Measurements from ENCODE around the gene SF3A2.
A peak's percentile ranks its signal among the peaks of the same experiment; 100 is the strongest.

GRCh38 chr19:2271234-2272103, 34.8 kb downstream of the SF3A2 start:
- TF ChIP-seq ZBTB20 (tag by site-specific recombination; IDR thresholded peaks at IDR 0.05) = peak; percentile 53; the same call in 1 of the 2 replicates
- TF ChIP-seq ZNF266 (tag by site-specific recombination; IDR thresholded peaks at IDR 0.05; ENCODE audit: low read depth) = no peak
- TF ChIP-seq, protein P1, sequence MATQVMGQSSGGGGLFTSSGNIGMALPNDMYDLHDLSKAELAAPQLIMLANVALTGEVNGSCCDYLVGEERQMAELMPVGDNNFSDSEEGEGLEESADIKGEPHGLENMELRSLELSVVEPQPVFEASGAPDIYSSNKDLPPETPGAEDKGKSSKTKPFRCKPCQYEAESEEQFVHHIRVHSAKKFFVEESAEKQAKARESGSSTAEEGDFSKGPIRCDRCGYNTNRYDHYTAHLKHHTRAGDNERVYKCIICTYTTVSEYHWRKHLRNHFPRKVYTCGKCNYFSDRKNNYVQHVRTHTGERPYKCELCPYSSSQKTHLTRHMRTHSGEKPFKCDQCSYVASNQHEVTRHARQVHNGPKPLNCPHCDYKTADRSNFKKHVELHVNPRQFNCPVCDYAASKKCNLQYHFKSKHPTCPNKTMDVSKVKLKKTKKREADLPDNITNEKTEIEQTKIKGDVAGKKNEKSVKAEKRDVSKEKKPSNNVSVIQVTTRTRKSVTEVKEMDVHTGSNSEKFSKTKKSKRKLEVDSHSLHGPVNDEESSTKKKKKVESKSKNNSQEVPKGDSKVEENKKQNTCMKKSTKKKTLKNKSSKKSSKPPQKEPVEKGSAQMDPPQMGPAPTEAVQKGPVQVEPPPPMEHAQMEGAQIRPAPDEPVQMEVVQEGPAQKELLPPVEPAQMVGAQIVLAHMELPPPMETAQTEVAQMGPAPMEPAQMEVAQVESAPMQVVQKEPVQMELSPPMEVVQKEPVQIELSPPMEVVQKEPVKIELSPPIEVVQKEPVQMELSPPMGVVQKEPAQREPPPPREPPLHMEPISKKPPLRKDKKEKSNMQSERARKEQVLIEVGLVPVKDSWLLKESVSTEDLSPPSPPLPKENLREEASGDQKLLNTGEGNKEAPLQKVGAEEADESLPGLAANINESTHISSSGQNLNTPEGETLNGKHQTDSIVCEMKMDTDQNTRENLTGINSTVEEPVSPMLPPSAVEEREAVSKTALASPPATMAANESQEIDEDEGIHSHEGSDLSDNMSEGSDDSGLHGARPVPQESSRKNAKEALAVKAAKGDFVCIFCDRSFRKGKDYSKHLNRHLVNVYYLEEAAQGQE (tag by site-specific recombination; IDR thresholded peaks at IDR 0.05) = no peak
- TF ChIP-seq, protein P2, sequence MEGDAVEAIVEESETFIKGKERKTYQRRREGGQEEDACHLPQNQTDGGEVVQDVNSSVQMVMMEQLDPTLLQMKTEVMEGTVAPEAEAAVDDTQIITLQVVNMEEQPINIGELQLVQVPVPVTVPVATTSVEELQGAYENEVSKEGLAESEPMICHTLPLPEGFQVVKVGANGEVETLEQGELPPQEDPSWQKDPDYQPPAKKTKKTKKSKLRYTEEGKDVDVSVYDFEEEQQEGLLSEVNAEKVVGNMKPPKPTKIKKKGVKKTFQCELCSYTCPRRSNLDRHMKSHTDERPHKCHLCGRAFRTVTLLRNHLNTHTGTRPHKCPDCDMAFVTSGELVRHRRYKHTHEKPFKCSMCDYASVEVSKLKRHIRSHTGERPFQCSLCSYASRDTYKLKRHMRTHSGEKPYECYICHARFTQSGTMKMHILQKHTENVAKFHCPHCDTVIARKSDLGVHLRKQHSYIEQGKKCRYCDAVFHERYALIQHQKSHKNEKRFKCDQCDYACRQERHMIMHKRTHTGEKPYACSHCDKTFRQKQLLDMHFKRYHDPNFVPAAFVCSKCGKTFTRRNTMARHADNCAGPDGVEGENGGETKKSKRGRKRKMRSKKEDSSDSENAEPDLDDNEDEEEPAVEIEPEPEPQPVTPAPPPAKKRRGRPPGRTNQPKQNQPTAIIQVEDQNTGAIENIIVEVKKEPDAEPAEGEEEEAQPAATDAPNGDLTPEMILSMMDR (tag by site-specific recombination; IDR thresholded peaks at IDR 0.05) = no peak
- no peak for TF ChIP-seq ZNF280C (tag by site-specific recombination; IDR thresholded peaks at IDR 0.05)
- peak; percentile 1; the same call in 1 of the 2 replicates for TF ChIP-seq KLF9 (tag by site-specific recombination; IDR thresholded peaks at IDR 0.05; ENCODE audit: low read depth)
- peak; percentile 85; the same call in 1 of the 2 replicates for TF ChIP-seq KLF8 (tag by site-specific recombination; IDR thresholded peaks at IDR 0.05)
- no peak for TF ChIP-seq ZFP41 (tag by site-specific recombination; IDR thresholded peaks at IDR 0.05; ENCODE audit: borderline replicate concordance)
- TF ChIP-seq ZBTB49 (tag by site-specific recombination; IDR thresholded peaks at IDR 0.05; ENCODE audit: low read depth) = no peak
- no peak for TF ChIP-seq ZNF121 (tag by site-specific recombination; IDR thresholded peaks at IDR 0.05)
- TF ChIP-seq KLF16 (tag by site-specific recombination; IDR thresholded peaks at IDR 0.05) = no peak
- no peak for TF ChIP-seq TRIM28 (IDR thresholded peaks at IDR 0.05; ENCODE audit: borderline replicate concordance, low read length)
- no peak for TF ChIP-seq ZNF792 (tag by site-specific recombination; IDR thresholded peaks at IDR 0.05)
- TF ChIP-seq YY1 (tag by site-specific recombination; IDR thresholded peaks at IDR 0.05) = no peak
